Nucleus accumbens (tissue), 56 donors: Measurements from ENCODE around the gene PLPPR1.

Experiments
- DNase-seq, 56 donors: peaks; one replicate each; lab custom pipeline; 2025; lab: John Stamatoyannopoulos, UW

PLPPR1 gene

GRCh38 chr9:101369286-101369685 lies 340.8 kb downstream of the PLPPR1 start:
- DNase-seq: no peak

GRCh38 chr9:101369884-101370531 lies 341.5 kb downstream of the PLPPR1 start:
- no peak for DNase-seq

- no peak for DNase-seq
These were observed 343.3 kb downstream of the PLPPR1 start for GRCh38 chr9:101371813-101372212.

GRCh38 chr9:101372327-101373118 lies 344.0 kb downstream of the PLPPR1 start:
- no peak for DNase-seq
